Ovary (tissue), 3 donors: ENCODE results near the gene TM4SF1.

Experiments used
- CTCF ChIP-seq, 3 donors: fragments of 450-650 bp in 2 of 3; fragments of 200-600 bp in 1 of 3; IDR thresholded peaks; one replicate each; pipeline versions ENCODE4 v1.5.1 to v1.8.0; 2016 to 2022; ENCODE audit warnings: antibody characterized with exemption in 3 of 3, mild to moderate bottlenecking in 1 of 3
- POLR2A ChIP-seq: fragments of 450-650 bp; IDR thresholded peaks from one replicate; pipeline ENCODE4 v1.6.1; 2017; ENCODE audit warnings: antibody characterized with exemption, mild to moderate bottlenecking, moderate library complexity
- donor health status: DM: no; HTN: no; CAD: no.

- no peak for TF ChIP-seq CTCF (IDR thresholded peaks at IDR 0.05)
- no peak for TF ChIP-seq POLR2A
These were observed 38.0 kb upstream of the TM4SF1 start for GRCh38 chr3:149415484-149415883.
